ENCODE results near the gene CCL17. TPM values are rescaled to one million over a fixed set of nuclear protein-coding genes. Genes with fewer than 3 reads are reported as not detected.

CCL17 gene
- total and polyA plus RNA-seq, 10 of the 15 experiments (the other 5 are each of a cell fraction or from before 2014, with no cell fraction given): 1.2 to 84.9 (median 34.2) TPM

DNA sequence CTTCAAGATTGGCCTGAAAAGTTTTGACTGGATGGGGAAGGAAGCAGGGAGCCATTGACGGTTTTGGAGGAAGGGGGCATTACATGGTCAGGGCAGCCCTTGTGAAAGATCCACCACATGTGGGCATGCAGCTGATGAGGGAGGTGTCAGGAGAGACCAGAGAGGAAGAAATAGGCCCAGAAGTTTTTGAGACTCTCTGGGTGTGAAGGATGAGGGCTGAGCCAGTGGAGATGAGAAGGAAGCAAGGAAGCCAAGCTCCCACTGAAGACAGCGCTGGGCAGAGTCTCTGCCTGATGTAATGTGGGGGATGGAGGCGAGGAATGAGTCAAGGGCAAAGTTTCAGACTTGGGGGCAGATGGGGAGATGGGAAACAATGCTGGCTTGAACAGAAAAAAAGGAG, 530 bp downstream of the CCL17 start:
- ChIA-PET RAD21 (ENCODE audit: unreplicated experiment) (interaction anchor here (1.6 to 2.1 kb wide), 4 partner anchors 9 to 104 kb away, joined by 4 to 8 read pairs (median 5); no protein-coding TSS in a partner anchor), POLR2A (interaction anchor here (1.1 to 1.5 kb wide), 3 partner anchors 10 to 23 kb away, joined by 3 to 8 read pairs (median 4); no protein-coding TSS in a partner anchor), CTCF (interaction anchor here (1.0 to 1.7 kb wide), 5 partner anchors 11 to 105 kb away, joined by 3 to 4 read pairs (median 3); no protein-coding TSS in a partner anchor), SMC1A (ENCODE audit: uncharacterized antibody, unreplicated experiment) (interaction anchor here (0.7 to 2.6 kb wide), 10 partner anchors 8 to 102 kb away, joined by 3 to 10 read pairs (median 4); no protein-coding TSS in a partner anchor)
- Histone ChIP-seq H3K27me3 (replicated peaks in 1 of 2; ENCODE audit: control insufficient read depth in 2 of 2, insufficient read depth in 2 of 2, low read length in 1 of 2) (no peaks in the 10 kb centered on the region), H4K20me1 (ENCODE audit: control insufficient read depth, insufficient read depth) (no peaks in the 10 kb centered on the region), H3K27ac (ENCODE audit: control insufficient read depth, insufficient read depth) (no peak overlapping the region), H3K4me3 (no peak overlapping the region), H2AFZ (ENCODE audit: control insufficient read depth, low read depth, low read length) (no peak overlapping the region), H3K4me2 (ENCODE audit: control insufficient read depth, insufficient read depth) (no peak overlapping the region), H3K4me1 (ENCODE audit: control insufficient read depth, insufficient read depth, low read length) (peaks cover 7% of the 10 kb centered on the region), H3K9ac (ENCODE audit: control insufficient read depth, insufficient read depth, low read length) (no peak overlapping the region), H3K36me3 (ENCODE audit: control insufficient read depth in 2 of 2, insufficient read depth in 2 of 2, low read length in 1 of 2) (no peaks in the 10 kb centered on the region), H3K79me2 (ENCODE audit: control insufficient read depth, insufficient read depth, low read length) (no peaks in the 10 kb centered on the region), H3K9me3 (replicated peaks; ENCODE audit: control insufficient read depth, insufficient read depth, low read length) (no peaks in the 10 kb centered on the region)
- WGBS (ENCODE audit: insufficient coverage, insufficient replicate concordance, low lambda C conversion rate, missing lambda C conversion rate): 13% methylated on average over 3 of the region's 3 CpGs
- no TSS peak for BruUV-seq (replicated peaks)
- in situ Hi-C loops (cut with MboI): no loop called here
- intact Hi-C loops (cut with micrococcal nuclease; ENCODE audit: unreplicated experiment): no loop called here
- no peak for DNase-seq (ENCODE audit: low read depth, low spot score)
- peak; percentile 61 for ATAC-seq
- TF ChIP-seq SIX5 (IDR thresholded peaks at IDR 0.05; ENCODE audit: low read depth, low read length, severe bottlenecking): no peak
- no peak for TF ChIP-seq ZNF622 (IDR thresholded peaks at IDR 0.05)
- no peak for TF ChIP-seq STAT3 (IDR thresholded peaks at IDR 0.05; ENCODE audit: low read depth, low read length)
- no peak for TF ChIP-seq CHD2 (IDR thresholded peaks at IDR 0.05; ENCODE audit: borderline replicate concordance, low read depth, low read length)
- peak; percentile 65 for TF ChIP-seq EED (IDR thresholded peaks at IDR 0.05; ENCODE audit: low read depth)
- TF ChIP-seq CHD4 (IDR thresholded peaks at IDR 0.05): no peak
- no peak for TF ChIP-seq MEF2B (IDR thresholded peaks at IDR 0.05; ENCODE audit: partially characterized antibody, poor library complexity, severe bottlenecking)
- TF ChIP-seq FOS (IDR thresholded peaks at IDR 0.05; ENCODE audit: borderline replicate concordance, extremely low read depth, insufficient read length): no peak
- TF ChIP-seq ZNF207 (IDR thresholded peaks at IDR 0.05; ENCODE audit: borderline replicate concordance): no peak
- 0 out of 2 replicates have a peak, but pooled peaks have one; percentile 25 for TF ChIP-seq JUNB (IDR thresholded peaks at IDR 0.05)
- TF ChIP-seq FOXM1 (IDR thresholded peaks at IDR 0.05; ENCODE audit: low read depth, low read length): no peak
- TF ChIP-seq NBN (IDR thresholded peaks at IDR 0.05): no peak
- peak; percentile 38; the same call in 1 of the 2 replicates for TF ChIP-seq IKZF1 (conservative IDR thresholded peaks at IDR 0.05)
- TF ChIP-seq CHD1 (IDR thresholded peaks at IDR 0.05; ENCODE audit: low read depth, low read length): no peak
- TF ChIP-seq BCL11A (IDR thresholded peaks at IDR 0.05; ENCODE audit: low read depth, low read length): no peak
- FAIRE-seq: no peak
